ENCODE results near the gene MRGPRF.

The MRGPRF gene

GRCh38 chr11:68963779-68964178 lies 49.3 kb downstream of the MRGPRF start:
- DNase-seq (ENCODE audit: low spot score), result no peak

DNA sequence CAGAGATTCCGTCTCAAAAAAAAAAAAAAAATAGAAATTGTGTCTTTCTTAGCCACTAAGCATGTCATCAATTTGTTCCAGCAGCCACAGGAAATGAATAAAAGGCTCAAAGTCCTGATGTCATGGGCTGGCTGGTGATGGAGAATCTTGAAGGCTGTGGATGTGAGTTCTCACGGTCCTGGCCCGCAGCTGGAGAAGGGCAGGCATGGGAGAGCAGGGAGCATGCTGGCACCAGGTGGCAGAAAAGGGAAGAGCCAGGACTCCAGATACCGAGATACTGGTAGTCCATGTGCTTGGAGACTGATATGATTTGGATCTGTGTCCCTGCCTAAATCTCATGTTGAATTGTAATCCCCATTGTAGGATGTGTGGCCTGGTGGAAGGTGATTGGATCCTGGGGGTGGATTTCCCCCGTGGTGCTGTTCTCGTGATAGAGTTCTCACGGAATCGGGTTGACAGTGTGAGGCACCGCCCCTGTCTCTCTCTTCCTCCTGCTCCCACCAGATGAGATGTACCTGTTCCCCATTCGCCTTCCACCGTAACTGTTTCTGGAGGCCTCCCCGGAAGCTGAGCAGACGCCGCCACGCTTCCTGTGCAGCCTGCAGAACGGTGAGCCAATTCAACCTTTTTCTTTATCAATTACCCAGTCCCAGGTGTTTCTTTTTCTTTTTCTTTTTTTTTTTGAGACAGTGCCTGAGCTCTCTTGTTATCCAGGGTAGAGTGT lies 50.4 kb downstream of the MRGPRF start:
- DNase-seq (ENCODE audit: low spot score), result no peak

GRCh38 chr11:68961245-68961644 lies 51.8 kb downstream of the MRGPRF start:
- DNase-seq (ENCODE audit: low spot score), result no peak

GRCh38 chr11:68960294-68961071 lies 52.6 kb downstream of the MRGPRF start:
- DNase-seq (ENCODE audit: low spot score), result no peak

- no peak for DNase-seq (ENCODE audit: low spot score)
These were observed 53.4 kb downstream of the MRGPRF start for GRCh38 chr11:68959465-68960293.

- no peak for DNase-seq (ENCODE audit: low spot score)
These were observed 54.8 kb downstream of the MRGPRF start for GRCh38 chr11:68958211-68958610.

DNA sequence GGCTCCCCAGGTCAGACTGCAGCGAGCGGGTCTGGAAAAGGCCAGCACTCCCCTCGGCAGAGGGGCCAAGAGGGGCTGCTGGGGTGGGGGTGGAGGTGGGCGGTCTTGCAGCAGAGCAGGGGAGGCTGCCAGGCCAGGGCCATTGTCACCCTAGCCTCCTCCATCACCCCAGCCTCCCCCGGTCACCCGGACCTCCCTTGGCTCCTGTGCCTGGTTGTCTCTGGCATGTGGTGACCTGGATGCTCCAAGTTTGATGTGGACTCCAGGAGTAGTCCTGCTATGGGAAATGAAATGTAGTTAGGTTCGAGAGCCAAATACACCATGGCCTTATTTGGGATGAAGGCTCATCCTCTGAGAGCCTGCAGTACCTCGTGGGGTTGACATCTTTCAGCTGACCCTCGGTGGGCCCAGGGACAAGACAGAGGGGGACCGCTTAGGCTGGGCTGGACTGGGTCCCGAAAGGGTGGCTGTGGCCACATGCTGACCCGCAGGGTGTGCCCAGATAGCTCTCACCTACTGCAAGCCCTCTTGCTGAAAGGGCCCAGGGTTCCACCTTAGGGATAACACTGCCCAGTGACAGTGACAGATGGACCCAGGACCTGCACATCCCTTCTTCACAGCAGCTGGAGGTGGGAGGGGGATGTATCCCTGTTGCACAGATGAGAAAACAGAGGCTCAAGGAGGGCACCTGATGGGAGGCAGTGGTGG lies 56.3 kb downstream of the MRGPRF start:
- DNase-seq (ENCODE audit: low spot score), result no peak

- DNase-seq (ENCODE audit: low spot score), result no peak
These were observed 56.9 kb downstream of the MRGPRF start for GRCh38 chr11:68956142-68956541.

GRCh38 chr11:68955607-68955958 lies 57.5 kb downstream of the MRGPRF start:
- DNase-seq (ENCODE audit: low spot score), result no peak

- no peak for DNase-seq (ENCODE audit: low spot score)
These were observed 58.0 kb downstream of the MRGPRF start for GRCh38 chr11:68954836-68955606.

Data from GM03348 (cell line).